ENCODE data around the gene TRIM10. TPM values are rescaled to one million over a fixed set of nuclear protein-coding genes. Genes with fewer than 3 reads are reported as not detected.

TRIM10 gene
- total and polyA plus RNA-seq, 4 donors, result 0.29 to 128 (median 0.73) TPM

DNA sequence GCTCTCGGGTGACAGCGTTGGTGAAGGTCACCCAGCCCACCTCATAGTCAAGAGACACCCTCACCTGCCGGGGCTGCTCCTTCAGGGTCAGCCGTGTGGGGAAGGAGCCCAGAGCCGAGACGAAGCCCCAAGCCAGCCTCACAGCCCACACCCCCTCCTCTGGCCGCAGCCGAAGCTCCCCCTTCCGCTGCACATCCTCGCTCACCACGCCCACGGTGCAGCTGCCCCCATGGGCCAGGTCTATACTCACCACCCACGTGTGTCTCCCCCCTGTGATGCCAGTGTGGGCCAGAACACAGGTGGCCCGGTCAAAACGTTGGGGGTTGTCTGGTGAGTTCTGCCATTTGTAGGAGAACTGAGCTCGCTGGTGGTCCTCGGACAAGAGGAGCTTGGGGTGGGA, 7.0 kb downstream of the TRIM10 start:
- DNase-seq (ENCODE audit: low spot score), result no peak
- no peak overlapping the region for H3K27ac ChIP-seq (ENCODE audit: low read depth in 1 of 2, low read length in 2 of 2)
- no peaks in the 10 kb centered on the region for H3K9me3 ChIP-seq (ENCODE audit: control insufficient read depth in 4 of 4, low read length in 3 of 4)
- H3K27me3 ChIP-seq (ENCODE audit: control insufficient read depth in 4 of 4, insufficient read depth in 4 of 4, low read length in 3 of 4), result no peaks in the 10 kb centered on the region
- no peaks in the 10 kb centered on the region for H3K36me3 ChIP-seq (ENCODE audit: control insufficient read depth in 4 of 4, insufficient read depth in 3 of 4, low read depth in 1 of 4, low read length in 3 of 4)
- no peak overlapping the region for H3K4me3 ChIP-seq (ENCODE audit: low read depth in 1 of 3, low read length in 3 of 3)
- TF ChIP-seq FOXA1 (IDR thresholded peaks at IDR 0.05) (no peak), EGR1 (IDR thresholded peaks at IDR 0.05; ENCODE audit: low read depth in 2 of 2) (no peak), SP1 (IDR thresholded peaks at IDR 0.05) (no peak), JUND (IDR thresholded peaks at IDR 0.05) (no peak)
- WGBS, result 93% methylated on average over 17 of the region's 17 CpGs
- peaks cover 0 to 23% (median 10%) of the 10 kb centered on the region in 4 donors for H3K4me1 ChIP-seq (ENCODE audit: control insufficient read depth in 4 of 4, insufficient read depth in 4 of 4, low read length in 3 of 4)
- no peak overlapping the region for H3K9ac ChIP-seq (ENCODE audit: low read depth in 1 of 2, low read length in 2 of 2)

GRCh38 chr6:30152910-30153610, 8.0 kb downstream of the TRIM10 start:
- no peak for DNase-seq (ENCODE audit: low spot score)
- H3K27ac ChIP-seq (ENCODE audit: low read depth in 1 of 2, low read length in 2 of 2), result no peak overlapping the region
- H3K27me3 ChIP-seq (ENCODE audit: control insufficient read depth in 4 of 4, insufficient read depth in 4 of 4, low read length in 3 of 4), result no peaks in the 10 kb centered on the region
- no peaks in the 10 kb centered on the region for H3K36me3 ChIP-seq (ENCODE audit: control insufficient read depth in 4 of 4, insufficient read depth in 3 of 4, low read depth in 1 of 4, low read length in 3 of 4)
- peaks cover 0 to 23% (median 10%) of the 10 kb centered on the region in 4 donors for H3K4me1 ChIP-seq (ENCODE audit: control insufficient read depth in 4 of 4, insufficient read depth in 4 of 4, low read length in 3 of 4)
- 85% methylated on average over 3 of the region's 3 CpGs for WGBS
- no peak overlapping the region for H3K4me3 ChIP-seq (ENCODE audit: low read depth in 1 of 3, low read length in 3 of 3)
- TF ChIP-seq ATF3 (IDR thresholded peaks at IDR 0.05), result no peak
- TF ChIP-seq CTCF (IDR thresholded peaks at IDR 0.05; ENCODE audit: low read depth, low read length, missing input control), result no peak
- TF ChIP-seq FOXA1 (IDR thresholded peaks at IDR 0.05), result no peak
- no peak for TF ChIP-seq NR2F2 (IDR thresholded peaks at IDR 0.05)
- TF ChIP-seq SP1 (IDR thresholded peaks at IDR 0.05), result no peak
- no peak for TF ChIP-seq YY1 (IDR thresholded peaks at IDR 0.05)
- no peak for TF ChIP-seq EGR1 (IDR thresholded peaks at IDR 0.05; ENCODE audit: low read depth in 2 of 2)
- TF ChIP-seq FOXA2 (IDR thresholded peaks at IDR 0.05), result no peak
- no peak overlapping the region for H3K9ac ChIP-seq (ENCODE audit: low read depth in 1 of 2, low read length in 2 of 2)
- no peaks in the 10 kb centered on the region for H3K9me3 ChIP-seq (ENCODE audit: control insufficient read depth in 4 of 4, low read length in 3 of 4)

DNA sequence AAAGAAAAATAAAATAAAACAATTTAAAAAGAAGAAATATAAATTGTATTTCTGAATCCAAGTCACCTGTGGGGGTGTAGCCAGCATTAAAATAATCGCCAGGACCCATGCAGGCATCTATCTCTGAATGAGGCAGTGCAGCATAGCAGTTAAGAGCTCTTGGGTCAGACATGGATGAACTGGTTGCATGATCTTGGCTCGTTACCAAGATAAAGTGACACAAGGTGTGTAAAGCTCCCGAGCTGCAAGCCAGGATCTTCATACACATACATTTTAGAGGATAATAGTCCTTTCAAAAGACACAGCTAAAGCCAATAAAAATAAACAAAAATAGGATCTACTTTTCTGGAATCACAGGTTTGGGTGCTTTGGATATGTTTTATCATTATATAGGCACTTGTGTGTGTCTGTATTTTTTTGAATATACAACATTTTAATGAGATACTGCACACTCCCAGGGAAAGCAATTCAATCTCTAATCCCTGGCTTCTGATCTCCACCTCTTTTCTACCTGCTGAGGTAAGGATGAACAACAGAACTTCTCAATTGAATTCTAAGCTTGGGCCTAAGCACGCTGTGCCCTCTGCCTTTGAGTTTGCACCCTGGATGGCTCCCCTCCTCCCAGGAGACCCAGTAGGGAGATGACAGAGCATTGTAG, 8.9 kb downstream of the TRIM10 start:
- no peak overlapping the region for H3K9ac ChIP-seq (ENCODE audit: low read depth in 1 of 2, low read length in 2 of 2)
- no peak for DNase-seq (ENCODE audit: low spot score)
- no peaks in the 10 kb centered on the region for H3K9me3 ChIP-seq (ENCODE audit: control insufficient read depth in 4 of 4, low read length in 3 of 4)
- TF ChIP-seq EGR1 (IDR thresholded peaks at IDR 0.05; ENCODE audit: low read depth in 2 of 2), result no peak
- TF ChIP-seq TAF1 (conservative IDR thresholded peaks at IDR 0.05), result no peak
- TF ChIP-seq ZBTB33 (IDR thresholded peaks at IDR 0.05), result no peak
- TF ChIP-seq NR2F2 (IDR thresholded peaks at IDR 0.05), result no peak
- TF ChIP-seq, protein P1, sequence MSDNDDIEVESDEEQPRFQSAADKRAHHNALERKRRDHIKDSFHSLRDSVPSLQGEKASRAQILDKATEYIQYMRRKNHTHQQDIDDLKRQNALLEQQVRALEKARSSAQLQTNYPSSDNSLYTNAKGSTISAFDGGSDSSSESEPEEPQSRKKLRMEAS (IDR thresholded peaks at IDR 0.05), result no peak
- TF ChIP-seq ATF3 (IDR thresholded peaks at IDR 0.05), result no peak
- no peak for TF ChIP-seq REST (IDR thresholded peaks at IDR 0.05)
- no peak for TF ChIP-seq SP1 (IDR thresholded peaks at IDR 0.05)
- TF ChIP-seq YY1 (IDR thresholded peaks at IDR 0.05), result no peak
- no peak for TF ChIP-seq FOXA1 (IDR thresholded peaks at IDR 0.05)
- no peak for TF ChIP-seq RAD21 (IDR thresholded peaks at IDR 0.05)
- TF ChIP-seq FOXA2 (IDR thresholded peaks at IDR 0.05), result no peak
- no peak for TF ChIP-seq JUND (IDR thresholded peaks at IDR 0.05)
- no peak for TF ChIP-seq HNF4G (IDR thresholded peaks at IDR 0.05)

More for the DNA sequence above, 8.9 kb downstream of the TRIM10 start:
- H3K4me3 ChIP-seq (ENCODE audit: low read depth in 1 of 3, low read length in 3 of 3), result no peak overlapping the region
- H3K36me3 ChIP-seq (ENCODE audit: control insufficient read depth in 4 of 4, insufficient read depth in 3 of 4, low read depth in 1 of 4, low read length in 3 of 4), result no peaks in the 10 kb centered on the region
- no peaks in the 10 kb centered on the region for H3K27me3 ChIP-seq (ENCODE audit: control insufficient read depth in 4 of 4, insufficient read depth in 4 of 4, low read length in 3 of 4)
- peaks cover 0 to 23% (median 10%) of the 10 kb centered on the region in 4 donors for H3K4me1 ChIP-seq (ENCODE audit: control insufficient read depth in 4 of 4, insufficient read depth in 4 of 4, low read length in 3 of 4)
- H3K27ac ChIP-seq (ENCODE audit: low read depth in 1 of 2, low read length in 2 of 2), result no peak overlapping the region
- 50% methylated on average over 4 of the region's 4 CpGs for WGBS

All from liver (tissue), 9 donors.